Ishikawa (cell line): Measurements from ENCODE around the gene WNT6.

Experiments used
- CEBPB ChIP-seq: IDR thresholded peaks from 2 replicates; pipeline ENCODE4 v1.6.1; 2012
- CREB1 ChIP-seq: IDR thresholded peaks from 2 replicates; pipeline ENCODE4 v1.6.1; 2012; ENCODE audit warnings: low read depth
- EGR1 ChIP-seq: IDR thresholded peaks from 2 replicates; pipeline ENCODE4 v1.6.1; 2012
- EP300 ChIP-seq: IDR thresholded peaks from 2 replicates; pipeline ENCODE4 v1.6.1; 2012; ENCODE audit warnings: borderline replicate concordance
- FOXM1 ChIP-seq: IDR thresholded peaks from 2 replicates; pipeline ENCODE4 v1.6.1; 2012; ENCODE audit warnings: low read depth, borderline replicate concordance
- MAX ChIP-seq: IDR thresholded peaks from 2 replicates; pipeline ENCODE4 v1.6.1; 2012
- NFIC ChIP-seq: IDR thresholded peaks from 2 replicates; pipeline ENCODE4 v1.6.1; 2012
- RAD21 ChIP-seq: IDR thresholded peaks from 2 replicates; pipeline ENCODE4 v1.6.1; 2012; ENCODE audit warnings: low read depth
- REST ChIP-seq: IDR thresholded peaks from 2 replicates; pipeline ENCODE4 v1.6.1; 2012; ENCODE audit warnings: low read depth, mild to moderate bottlenecking
- TAF1 ChIP-seq: IDR thresholded peaks from 2 replicates; pipeline ENCODE4 v1.6.1; 2012; ENCODE audit warnings: low read depth, mild to moderate bottlenecking
- TCF12 ChIP-seq: IDR thresholded peaks from 2 replicates; pipeline ENCODE4 v1.6.1; 2012; ENCODE audit warnings: low read depth
- TEAD4 ChIP-seq: IDR thresholded peaks from 2 replicates; pipeline ENCODE4 v1.6.1; 2012
- YY1 ChIP-seq: IDR thresholded peaks from 2 replicates; pipeline ENCODE4 v1.6.1; 2012; ENCODE audit warnings: low read depth
- ZBTB7A ChIP-seq: IDR thresholded peaks from 2 replicates; pipeline ENCODE4 v1.6.1; 2012; ENCODE audit warnings: low read depth
- TF ChIP-seq, protein P1 (sequence below): IDR thresholded peaks from 2 replicates; pipeline ENCODE4 v1.6.1; 2012

The WNT6 gene

GRCh38 chr2:218814540-218815243 is 44.9 kb upstream of the WNT6 start:
- TF ChIP-seq MAX, result no peak
- TF ChIP-seq TEAD4, result no peak
- TF ChIP-seq CREB1, result no peak
- TF ChIP-seq, protein P1, sequence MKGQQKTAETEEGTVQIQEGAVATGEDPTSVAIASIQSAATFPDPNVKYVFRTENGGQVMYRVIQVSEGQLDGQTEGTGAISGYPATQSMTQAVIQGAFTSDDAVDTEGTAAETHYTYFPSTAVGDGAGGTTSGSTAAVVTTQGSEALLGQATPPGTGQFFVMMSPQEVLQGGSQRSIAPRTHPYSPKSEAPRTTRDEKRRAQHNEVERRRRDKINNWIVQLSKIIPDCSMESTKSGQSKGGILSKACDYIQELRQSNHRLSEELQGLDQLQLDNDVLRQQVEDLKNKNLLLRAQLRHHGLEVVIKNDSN, result no peak

- TF ChIP-seq TAF1 (no peak), TCF12 (no peak), CREB1 (no peak), YY1 (no peak), MAX (no peak), EGR1 (no peak), RAD21 (no peak), REST (no peak), CEBPB (no peak), ZBTB7A (no peak), TEAD4 (no peak), EP300 (no peak), FOXM1 (no peak), NFIC (no peak)
- TF ChIP-seq, protein P1, result no peak
Measured at GRCh38 chr2:218815244-218815637, 44.4 kb upstream of the WNT6 start.

DNA sequence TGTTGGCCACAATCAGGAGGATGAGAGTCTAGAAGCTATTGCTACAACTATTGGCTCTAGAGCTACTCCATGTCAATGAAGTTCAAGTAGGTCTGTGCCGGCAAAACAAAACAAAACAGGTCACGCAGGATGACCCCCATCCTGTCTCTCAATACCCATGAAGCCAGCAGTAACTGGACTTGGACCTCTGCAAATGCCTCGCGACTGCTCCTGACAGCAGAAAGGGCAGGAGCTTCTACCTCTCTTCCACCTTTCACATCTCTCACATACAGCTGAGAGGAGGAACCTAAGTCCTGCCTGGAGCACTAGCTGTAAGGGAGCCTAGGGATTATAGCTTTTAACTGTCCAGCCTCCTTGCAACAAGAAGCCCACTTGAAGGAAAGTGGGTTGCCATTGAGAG is 44.0 kb upstream of the WNT6 start:
- TF ChIP-seq CREB1 (no peak), YY1 (no peak), MAX (no peak), RAD21 (no peak), TAF1 (no peak), TCF12 (no peak), EGR1 (no peak), FOXM1 (no peak), ZBTB7A (no peak), TEAD4 (no peak), CEBPB (no peak), EP300 (no peak), NFIC (no peak)
- TF ChIP-seq, protein P1, result no peak

DNA sequence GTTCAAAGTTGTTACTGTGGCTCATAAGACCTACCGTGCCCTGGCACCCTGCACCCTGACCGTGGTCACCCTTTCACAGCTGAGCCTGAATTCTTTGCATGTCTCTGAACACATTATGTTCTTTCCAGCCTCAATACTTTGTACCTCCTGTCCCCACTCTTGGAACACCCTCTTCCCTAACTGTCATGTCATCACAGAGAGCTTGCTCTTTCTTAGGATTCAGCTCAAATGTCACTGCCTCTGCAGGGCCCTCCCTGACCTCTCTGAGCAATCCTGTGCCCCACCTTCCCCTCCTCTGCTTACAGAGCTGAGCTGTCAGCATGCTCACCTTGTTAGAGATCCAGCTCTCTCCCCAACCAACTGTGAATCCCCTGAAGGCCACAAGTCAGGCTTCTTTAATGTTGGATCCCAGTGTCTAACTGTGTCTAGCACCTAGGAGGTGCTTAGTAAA is 43.0 kb upstream of the WNT6 start:
- TF ChIP-seq MAX (no peak), TCF12 (no peak), FOXM1 (no peak), TEAD4 (no peak), ZBTB7A (no peak), EP300 (no peak), YY1 (no peak), EGR1 (no peak), RAD21 (no peak)
- TF ChIP-seq, protein P1, result no peak

- no peak for TF ChIP-seq TAF1
- TF ChIP-seq FOXM1, result no peak
- no peak for TF ChIP-seq NFIC
- TF ChIP-seq TCF12, result no peak
- no peak for TF ChIP-seq RAD21
- TF ChIP-seq YY1, result no peak
- TF ChIP-seq TEAD4, result no peak
Measured at GRCh38 chr2:218819093-218819492, 40.5 kb upstream of the WNT6 start.

GRCh38 chr2:218820746-218821369 is 38.7 kb upstream of the WNT6 start:
- TF ChIP-seq FOXM1 (no peak), RAD21 (no peak), EP300 (no peak), ZBTB7A (no peak), REST (no peak), EGR1 (no peak), TEAD4 (no peak), TAF1 (no peak), CREB1 (no peak), YY1 (no peak), MAX (no peak), CEBPB (no peak), NFIC (no peak), TCF12 (no peak)
- TF ChIP-seq, protein P1, result no peak
